KMS-11 (cell line): ENCODE results near the gene ANO7.
"Not testable (repeated sequence)": the region's sequence is repeated elsewhere in the genome, so short reads cannot be mapped to it uniquely, and the experiment has no call there.

Experiments
- H2AFZ ChIP-seq: fragments of 200-600 bp; sonication (generic); 2 replicates; pipeline ENCODE4 v1.6.1; 2016; ENCODE audit warnings: antibody characterized with exemption, mixed run types, low read depth
- H3K27ac ChIP-seq: fragments of 200-600 bp; sonication (generic); 2 replicates; pipeline ENCODE4 v1.6.1; 2016; ENCODE audit warnings: mild to moderate bottlenecking, mixed run types
- H3K27me3 ChIP-seq: fragments of 200-600 bp; sonication (generic); 2 replicates; pipeline ENCODE4 v1.6.1; 2017; ENCODE audit warnings: mild to moderate bottlenecking, low read depth, mixed run types, moderate library complexity; ENCODE audit not compliant: insufficient read depth
- H3K36me3 ChIP-seq: fragments of 200-600 bp; sonication (generic); 2 replicates; pipeline ENCODE4 v1.6.1; 2017; ENCODE audit warnings: mild to moderate bottlenecking, mixed run types; ENCODE audit not compliant: insufficient read depth
- H3K4me1 ChIP-seq: fragments of 200-600 bp; sonication (generic); 2 replicates; pipeline ENCODE4 v1.6.1; 2016; ENCODE audit warnings: mild to moderate bottlenecking, low read depth, mixed run types; ENCODE audit not compliant: poor library complexity, severe bottlenecking
- H3K4me2 ChIP-seq: fragments of 200-600 bp; sonication (generic); 2 replicates; pipeline ENCODE4 v1.7.0; 2016; ENCODE audit warnings: mild to moderate bottlenecking, mixed run types
- H3K4me3 ChIP-seq: fragments of 200-600 bp; sonication (generic); IDR thresholded peaks from 2 replicates; pipeline ENCODE4 v1.6.1; 2017; ENCODE audit warnings: low read depth, low read length, mixed read lengths; ENCODE audit not compliant: insufficient read depth
- H3K79me2 ChIP-seq: fragments of 200-600 bp; sonication (generic); 2 replicates; pipeline ENCODE4 v1.6.1; 2016; ENCODE audit warnings: low read depth, mixed run types; ENCODE audit not compliant: insufficient read depth
- H3K9ac ChIP-seq: fragments of 200-600 bp; sonication (generic); 2 replicates; pipeline ENCODE4 v1.6.1; 2016; ENCODE audit warnings: mild to moderate bottlenecking, mixed run types
- H4K20me1 ChIP-seq: fragments of 200-600 bp; sonication (generic); 2 replicates; pipeline ENCODE4 v1.6.1; 2016; ENCODE audit warnings: mild to moderate bottlenecking, mixed run types; ENCODE audit not compliant: insufficient read depth
- TF ChIP-seq, protein P1 (sequence below): fragments of 200-600 bp; sonication (generic); conservative IDR thresholded peaks from 2 replicates; pipeline ENCODE4 v1.6.1; 2017; ENCODE audit warnings: low read depth, mild to moderate bottlenecking, antibody characterized with exemption, low read length, moderate library complexity, mixed read lengths

Gene ANO7

DNA sequence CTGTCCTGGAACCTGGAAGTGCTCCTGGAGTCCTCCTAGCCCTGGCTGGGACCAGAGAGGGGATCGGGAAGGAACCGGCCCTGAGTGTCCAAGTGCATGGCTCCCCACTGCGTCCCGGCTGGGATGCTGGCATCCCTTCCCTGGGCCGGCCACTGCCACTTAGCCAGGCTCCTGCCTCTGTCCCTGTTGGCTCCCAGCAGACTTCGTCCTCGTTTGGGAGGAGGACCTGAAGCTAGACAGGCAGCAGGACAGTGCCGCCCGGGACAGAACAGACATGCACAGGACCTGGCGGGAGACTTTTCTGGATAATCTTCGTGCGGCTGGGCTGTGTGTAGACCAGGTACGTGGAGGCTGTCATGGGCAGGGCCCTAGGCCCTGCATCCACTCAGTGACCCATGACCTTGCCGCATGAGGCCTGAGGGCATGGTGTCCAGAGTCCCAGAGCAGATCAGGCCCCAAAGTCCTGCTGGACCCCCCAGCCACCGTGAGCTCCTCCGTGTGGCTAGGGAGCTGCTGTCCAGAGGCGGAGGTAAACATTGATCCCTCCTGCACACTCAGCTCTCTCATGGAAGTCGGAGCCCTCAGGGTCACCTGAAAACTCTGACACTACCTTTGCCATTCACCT is 7.1 kb downstream of the ANO7 start:
- Histone ChIP-seq H3K4me3 (no peak overlapping the region), H3K27ac (no peak overlapping the region)
- TF ChIP-seq, protein P1, sequence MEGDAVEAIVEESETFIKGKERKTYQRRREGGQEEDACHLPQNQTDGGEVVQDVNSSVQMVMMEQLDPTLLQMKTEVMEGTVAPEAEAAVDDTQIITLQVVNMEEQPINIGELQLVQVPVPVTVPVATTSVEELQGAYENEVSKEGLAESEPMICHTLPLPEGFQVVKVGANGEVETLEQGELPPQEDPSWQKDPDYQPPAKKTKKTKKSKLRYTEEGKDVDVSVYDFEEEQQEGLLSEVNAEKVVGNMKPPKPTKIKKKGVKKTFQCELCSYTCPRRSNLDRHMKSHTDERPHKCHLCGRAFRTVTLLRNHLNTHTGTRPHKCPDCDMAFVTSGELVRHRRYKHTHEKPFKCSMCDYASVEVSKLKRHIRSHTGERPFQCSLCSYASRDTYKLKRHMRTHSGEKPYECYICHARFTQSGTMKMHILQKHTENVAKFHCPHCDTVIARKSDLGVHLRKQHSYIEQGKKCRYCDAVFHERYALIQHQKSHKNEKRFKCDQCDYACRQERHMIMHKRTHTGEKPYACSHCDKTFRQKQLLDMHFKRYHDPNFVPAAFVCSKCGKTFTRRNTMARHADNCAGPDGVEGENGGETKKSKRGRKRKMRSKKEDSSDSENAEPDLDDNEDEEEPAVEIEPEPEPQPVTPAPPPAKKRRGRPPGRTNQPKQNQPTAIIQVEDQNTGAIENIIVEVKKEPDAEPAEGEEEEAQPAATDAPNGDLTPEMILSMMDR: no peak

DNA sequence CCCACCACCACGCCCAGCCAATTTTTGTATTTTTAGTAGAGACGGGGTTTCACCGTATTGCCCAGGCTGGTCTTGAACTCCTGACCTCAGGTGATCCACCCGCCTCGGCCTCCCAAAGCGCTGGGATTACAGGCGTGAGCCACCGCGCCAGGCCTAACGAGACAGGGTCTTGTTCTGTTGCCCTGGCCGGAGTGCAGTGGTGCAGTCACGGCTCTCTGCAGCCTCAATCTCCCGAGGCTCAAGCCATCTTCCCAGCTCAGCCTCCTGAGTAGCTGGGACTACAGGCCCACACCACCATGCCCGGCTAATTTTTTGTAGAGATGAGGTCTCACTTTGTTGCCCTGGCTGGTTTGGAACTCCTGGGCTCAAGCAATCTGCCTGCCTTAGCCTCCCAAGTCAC is 8.8 kb downstream of the ANO7 start:
- not testable (repeated sequence) for H3K4me1 ChIP-seq, H2AFZ ChIP-seq, H3K79me2 ChIP-seq, H3K4me2 ChIP-seq, H3K4me3 ChIP-seq, H3K27ac ChIP-seq, H3K36me3 ChIP-seq, H4K20me1 ChIP-seq, H3K9ac ChIP-seq, H3K27me3 ChIP-seq

More for the DNA sequence above, 7.1 kb downstream of the ANO7 start:
- no peaks in the 10 kb centered on the region for H4K20me1 ChIP-seq
- no peak overlapping the region for H2AFZ ChIP-seq
- H3K4me2 ChIP-seq: no peak overlapping the region
- H3K4me1 ChIP-seq: no peaks in the 10 kb centered on the region
- no peaks in the 10 kb centered on the region for H3K36me3 ChIP-seq
- H3K9ac ChIP-seq: no peak overlapping the region
- no peaks in the 10 kb centered on the region for H3K79me2 ChIP-seq
- H3K27me3 ChIP-seq: no peaks in the 10 kb centered on the region

DNA sequence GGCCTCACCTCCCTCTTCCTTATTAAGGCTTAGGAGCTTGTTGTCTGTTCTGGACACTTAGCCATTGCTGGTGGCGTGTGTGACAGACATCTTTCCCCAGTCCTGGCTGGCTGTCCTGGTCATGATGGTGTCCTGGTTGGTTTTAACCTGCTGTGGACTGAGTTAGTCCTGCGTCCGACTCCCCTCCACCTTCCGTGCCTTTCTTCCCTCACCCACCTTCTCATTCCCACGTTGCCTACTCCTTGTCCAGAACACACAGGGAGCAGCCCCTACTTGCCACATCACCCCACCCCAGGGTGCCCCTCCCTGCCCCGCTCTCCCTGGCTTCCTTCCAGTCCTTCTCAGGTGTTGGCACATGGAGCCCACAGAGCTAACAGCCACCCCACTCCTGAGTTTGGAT is 9.5 kb downstream of the ANO7 start:
- Histone ChIP-seq H4K20me1 (no peaks in the 10 kb centered on the region), H3K79me2 (no peaks in the 10 kb centered on the region), H3K4me2 (no peak overlapping the region), H3K36me3 (no peaks in the 10 kb centered on the region), H2AFZ (no peak overlapping the region), H3K4me1 (no peaks in the 10 kb centered on the region), H3K4me3 (no peak overlapping the region), H3K27me3 (no peaks in the 10 kb centered on the region), H3K9ac (no peak overlapping the region), H3K27ac (no peak overlapping the region)
- TF ChIP-seq, protein P1: no peak

DNA sequence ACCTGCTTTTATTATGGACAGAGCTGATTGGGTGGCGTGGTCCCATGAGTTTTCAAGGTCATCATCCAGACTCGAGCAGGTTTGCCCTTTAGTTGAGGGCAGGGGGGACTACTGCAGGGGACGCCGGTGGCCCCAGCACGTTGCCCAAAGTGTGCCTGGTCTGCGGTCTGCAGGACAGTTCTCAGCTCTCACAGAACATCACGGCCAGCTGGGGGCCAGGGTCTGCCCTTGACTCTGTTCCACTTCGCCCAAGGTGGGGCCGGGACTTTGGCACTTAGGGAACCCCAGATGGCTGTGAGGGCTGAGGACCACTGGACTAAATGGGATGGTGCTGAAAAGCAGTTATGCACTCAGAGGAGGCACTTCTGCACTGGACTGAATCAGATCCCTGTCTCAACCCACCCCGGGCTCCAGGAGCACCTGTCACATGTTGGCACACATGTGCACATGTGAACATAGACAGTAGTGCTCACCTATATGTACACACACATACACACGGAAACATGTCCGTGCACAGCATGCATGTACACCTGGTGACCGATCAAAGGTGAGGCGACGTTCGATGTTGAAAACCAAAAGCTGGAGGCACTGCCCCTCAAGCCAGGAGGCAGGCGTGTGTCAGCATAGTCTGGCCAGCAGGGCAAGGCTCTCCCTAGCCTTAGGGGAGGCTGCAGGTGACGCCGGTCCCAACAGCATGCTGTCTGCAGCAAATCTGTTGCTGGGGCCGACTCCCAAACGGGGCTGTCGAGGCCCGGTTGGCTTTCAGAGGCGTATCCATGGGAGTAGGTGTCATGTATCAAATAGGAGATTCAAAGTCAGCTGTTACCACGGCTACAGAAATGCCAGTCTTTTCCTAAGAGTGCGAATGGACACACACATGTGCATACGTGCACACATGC is 10.2 kb downstream of the ANO7 start:
- no peaks in the 10 kb centered on the region for H4K20me1 ChIP-seq
- H3K9ac ChIP-seq: no peak overlapping the region
- no peak overlapping the region for H3K4me3 ChIP-seq
- no peaks in the 10 kb centered on the region for H3K36me3 ChIP-seq
- no peaks in the 10 kb centered on the region for H3K4me1 ChIP-seq
- no peak overlapping the region for H3K4me2 ChIP-seq
- no peak overlapping the region for H2AFZ ChIP-seq
- TF ChIP-seq, protein P1: no peak
- no peak overlapping the region for H3K27ac ChIP-seq
- no peaks in the 10 kb centered on the region for H3K79me2 ChIP-seq
- no peaks in the 10 kb centered on the region for H3K27me3 ChIP-seq

DNA sequence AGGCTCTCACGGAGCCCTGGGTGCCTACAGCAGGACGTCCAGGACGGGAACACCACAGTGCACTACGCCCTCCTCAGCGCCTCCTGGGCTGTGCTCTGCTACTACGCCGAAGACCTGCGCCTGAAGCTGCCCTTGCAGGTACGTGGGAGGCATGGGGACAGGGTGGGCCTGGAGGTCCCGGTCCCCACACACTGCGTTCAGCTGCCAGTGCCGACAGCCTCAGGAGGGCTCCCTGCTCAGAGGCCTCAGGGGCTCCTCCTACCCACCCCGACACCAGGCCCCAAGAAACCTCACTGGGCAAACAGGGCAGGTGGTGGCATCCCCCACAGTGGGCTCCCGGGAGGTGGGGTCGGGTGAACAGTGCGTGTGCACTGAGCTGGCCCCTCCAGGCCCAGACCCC is 10.8 kb downstream of the ANO7 start:
- Histone ChIP-seq H2AFZ (no peak overlapping the region), H3K4me3 (no peak overlapping the region), H3K4me2 (no peak overlapping the region), H4K20me1 (no peaks in the 10 kb centered on the region), H3K27me3 (no peaks in the 10 kb centered on the region), H3K27ac (no peak overlapping the region), H3K36me3 (no peaks in the 10 kb centered on the region), H3K4me1 (no peaks in the 10 kb centered on the region), H3K79me2 (no peaks in the 10 kb centered on the region), H3K9ac (no peak overlapping the region)
- TF ChIP-seq, protein P1: no peak
